DND-41 (cell line): ENCODE data around the gene GPR31.

Experiments used
- ATAC-seq: fragments of 200-7000 bp; cut with Tn5 transposase; 3 replicates; pipeline ENCODE4 v1.9.1; 2021; ENCODE audit warnings: low read depth; ENCODE audit not compliant: insufficient read depth
- DNase-seq: peaks from one replicate; pipeline ENCODE4 v3.0.0-alpha.2; 2020
- H2AFZ ChIP-seq: 2 replicates; pipeline ENCODE4 v1.6.0; 2012; ENCODE audit warnings: low read depth, low read length
- H3K27ac ChIP-seq: 2 replicates; pipeline ENCODE4 v1.5.1; 2012; ENCODE audit warnings: low read length, inconsistent platforms
- H3K27me3 ChIP-seq: fragments of 200-600 bp; sonication (generic); 2 replicates; pipeline ENCODE4 v1.6.0; 2012; ENCODE audit warnings: low read length, mild to moderate bottlenecking, inconsistent platforms; ENCODE audit not compliant: insufficient read depth, poor library complexity
- H3K36me3 ChIP-seq: 2 replicates; pipeline ENCODE4 v1.5.1; 2012; ENCODE audit warnings: low read length, inconsistent platforms; ENCODE audit not compliant: insufficient read depth
- H3K4me1 ChIP-seq: 2 replicates; pipeline ENCODE4 v1.5.1; 2012; ENCODE audit warnings: mild to moderate bottlenecking, low read length; ENCODE audit not compliant: insufficient read depth
- H3K4me2 ChIP-seq: 2 replicates; pipeline ENCODE4 v1.6.0; 2012; ENCODE audit warnings: mild to moderate bottlenecking, moderate library complexity, low read length, inconsistent platforms; ENCODE audit not compliant: insufficient read depth
- H3K4me3 ChIP-seq, 2 experiments: fragments of 200-600 bp in 1 of 2; shearing (Covaris generic) in 1 of 2; 2 replicates each; pipeline ENCODE4 v1.5.1; 2012 to 2016; ENCODE audit warnings: inconsistent platforms in 2 of 2, low read length in 2 of 2, mild to moderate bottlenecking in 2 of 2, low read depth in 1 of 2, moderate library complexity in 1 of 2
- H3K79me2 ChIP-seq: 2 replicates; pipeline ENCODE4 v1.6.0; 2012; ENCODE audit warnings: low read length, inconsistent platforms; ENCODE audit not compliant: insufficient read depth
- H3K9ac ChIP-seq: 2 replicates; pipeline ENCODE4 v1.6.0; 2012; ENCODE audit warnings: low read depth, mild to moderate bottlenecking, inconsistent platforms, low read length, moderate library complexity
- H3K9me3 ChIP-seq: 2 replicates; pipeline ENCODE4 v1.5.1; 2012; ENCODE audit warnings: low read length, moderate library complexity, mild to moderate bottlenecking, inconsistent platforms; ENCODE audit not compliant: insufficient read depth, severe bottlenecking
- H4K20me1 ChIP-seq: 2 replicates; pipeline ENCODE4 v1.6.0; 2012; ENCODE audit warnings: low read length; ENCODE audit not compliant: insufficient read depth
- CTCF ChIP-seq: IDR thresholded peaks from 2 replicates; pipeline ENCODE4 v1.5.1; 2012; ENCODE audit warnings: borderline replicate concordance, low read length, moderate library complexity, mild to moderate bottlenecking; ENCODE audit not compliant: poor library complexity, severe bottlenecking; ENCODE audit errors: extremely low read depth
- EZH2 ChIP-seq: IDR thresholded peaks from 3 replicates; pipeline ENCODE4 v1.6.1; 2012; ENCODE audit warnings: borderline replicate concordance, low read depth, mild to moderate bottlenecking, moderate library complexity, low read length, inconsistent platforms; ENCODE audit not compliant: severe bottlenecking

GPR31 gene

DNA sequence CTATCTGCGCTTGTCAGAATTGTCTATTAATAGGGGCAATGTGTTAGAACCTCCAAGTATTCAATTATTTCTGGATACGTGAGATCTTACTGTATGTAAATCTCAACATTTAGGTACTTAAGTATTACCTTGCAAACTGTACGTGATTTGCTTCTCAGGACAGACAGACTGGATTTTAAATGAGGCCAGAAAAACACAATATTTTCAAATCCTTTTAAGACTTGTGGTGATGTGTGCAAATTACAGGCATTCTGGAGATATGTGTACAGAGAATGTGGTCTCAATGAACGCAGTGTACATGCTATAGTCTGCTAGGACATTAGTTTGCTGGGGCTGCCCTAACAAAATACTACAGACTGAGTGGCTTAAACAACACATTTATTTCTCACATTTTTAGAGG lies 18.0 kb downstream of the GPR31 start:
- Histone ChIP-seq H2AFZ (no peak overlapping the region), H3K9ac (no peak overlapping the region), H3K4me3 (no peak overlapping the region), H3K4me2 (no peak overlapping the region), H3K27me3 (peaks cover 13% of the 10 kb centered on the region), H3K79me2 (no peaks in the 10 kb centered on the region), H4K20me1 (no peaks in the 10 kb centered on the region), H3K9me3 (no peaks in the 10 kb centered on the region), H3K36me3 (no peaks in the 10 kb centered on the region), H3K4me1 (no peaks in the 10 kb centered on the region), H3K27ac (no peak overlapping the region)
- ATAC-seq, result no peak
- DNase-seq, result no peak
- TF ChIP-seq CTCF (no peak), EZH2 (no peak)

DNA sequence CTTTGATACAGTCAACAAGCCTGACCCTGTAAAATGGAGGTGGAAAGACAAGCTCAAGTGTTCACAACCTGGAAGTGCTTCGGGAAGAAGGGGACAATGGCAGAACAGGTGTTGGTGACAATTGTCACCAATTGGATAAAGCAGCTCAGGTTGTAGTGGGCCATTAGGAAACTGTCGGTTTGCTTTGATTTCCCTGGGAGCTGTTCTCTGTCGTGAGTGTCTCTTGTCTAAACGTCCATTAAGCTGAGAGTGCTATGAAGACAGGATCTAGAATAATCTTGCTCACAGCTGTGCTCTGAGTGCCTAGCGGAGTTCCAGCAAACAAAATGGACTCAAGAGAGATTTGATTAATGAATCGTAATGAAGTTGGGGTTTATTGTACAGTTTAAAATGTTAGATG lies 19.9 kb downstream of the GPR31 start:
- no peak overlapping the region for H3K9ac ChIP-seq
- H3K27ac ChIP-seq, result no peak overlapping the region
- no peaks in the 10 kb centered on the region for H3K4me1 ChIP-seq
- ATAC-seq (no peak), DNase-seq (no peak)
- H3K4me3 ChIP-seq, result no peak overlapping the region
- no peak overlapping the region for H3K4me2 ChIP-seq
- peaks cover 13% of the 10 kb centered on the region for H3K27me3 ChIP-seq
- TF ChIP-seq CTCF (no peak), EZH2 (no peak)
- no peaks in the 10 kb centered on the region for H4K20me1 ChIP-seq
- H3K79me2 ChIP-seq, result no peaks in the 10 kb centered on the region
- H3K9me3 ChIP-seq, result no peaks in the 10 kb centered on the region
- no peak overlapping the region for H2AFZ ChIP-seq
- H3K36me3 ChIP-seq, result no peaks in the 10 kb centered on the region

- Histone ChIP-seq H2AFZ (no peak overlapping the region), H3K27me3 (peaks cover 13% of the 10 kb centered on the region), H3K27ac (no peak overlapping the region), H3K9ac (no peak overlapping the region), H3K9me3 (no peaks in the 10 kb centered on the region), H3K4me3 (no peak overlapping the region), H3K36me3 (no peaks in the 10 kb centered on the region), H3K79me2 (no peaks in the 10 kb centered on the region), H3K4me2 (no peak overlapping the region), H3K4me1 (no peaks in the 10 kb centered on the region), H4K20me1 (no peaks in the 10 kb centered on the region)
- no peak for TF ChIP-seq EZH2
- no peak for TF ChIP-seq CTCF
- DNase-seq, result no peak
- ATAC-seq, result no peak
These were observed 20.7 kb downstream of the GPR31 start for GRCh38 chr6:167137081-167137480.

DNA sequence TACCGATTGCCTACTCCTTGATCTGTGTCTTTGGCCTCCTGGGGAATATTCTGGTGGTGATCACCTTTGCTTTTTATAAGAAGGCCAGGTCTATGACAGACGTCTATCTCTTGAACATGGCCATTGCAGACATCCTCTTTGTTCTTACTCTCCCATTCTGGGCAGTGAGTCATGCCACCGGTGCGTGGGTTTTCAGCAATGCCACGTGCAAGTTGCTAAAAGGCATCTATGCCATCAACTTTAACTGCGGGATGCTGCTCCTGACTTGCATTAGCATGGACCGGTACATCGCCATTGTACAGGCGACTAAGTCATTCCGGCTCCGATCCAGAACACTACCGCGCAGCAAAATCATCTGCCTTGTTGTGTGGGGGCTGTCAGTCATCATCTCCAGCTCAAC lies 21.4 kb downstream of the GPR31 start:
- no peak for TF ChIP-seq EZH2
- TF ChIP-seq CTCF, result no peak
- Histone ChIP-seq H3K27me3 (peaks cover 13% of the 10 kb centered on the region), H4K20me1 (no peaks in the 10 kb centered on the region), H3K9me3 (no peaks in the 10 kb centered on the region), H3K27ac (no peak overlapping the region), H3K79me2 (no peaks in the 10 kb centered on the region), H3K36me3 (no peaks in the 10 kb centered on the region), H3K4me2 (no peak overlapping the region), H2AFZ (no peak overlapping the region), H3K4me3 (no peak overlapping the region), H3K9ac (no peak overlapping the region), H3K4me1 (no peaks in the 10 kb centered on the region)
- ATAC-seq (no peak), DNase-seq (no peak)
